ENCODE results near the gene FLYWCH2.

FLYWCH2 gene

DNA sequence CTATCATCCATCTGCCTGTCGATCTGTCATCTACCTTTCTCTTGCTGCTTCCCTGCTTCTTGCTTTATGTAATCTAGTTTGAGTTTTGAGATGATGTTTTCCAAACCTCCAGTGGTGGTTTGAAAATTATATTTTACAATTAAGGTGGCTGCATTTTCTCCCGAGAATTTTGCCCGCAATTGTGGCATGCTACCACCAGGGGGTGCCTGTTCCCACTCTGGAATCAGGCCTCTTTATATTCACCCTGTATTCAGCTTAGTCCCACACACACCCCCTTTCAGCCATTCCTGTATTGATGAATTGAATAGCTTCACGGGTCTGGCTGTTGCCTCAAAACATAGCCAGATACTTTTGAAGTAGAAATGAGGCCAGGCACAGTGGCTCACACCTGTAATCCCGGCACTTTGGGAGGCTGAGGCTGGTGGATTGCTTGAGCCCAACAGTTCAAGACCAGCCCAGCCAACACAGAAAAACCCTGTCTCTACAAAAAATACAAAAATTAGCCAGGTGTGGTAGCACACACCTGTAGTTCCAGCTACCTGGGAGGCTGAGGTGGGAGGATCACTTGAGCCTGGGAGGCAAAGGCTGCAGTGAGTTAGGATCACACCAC lies 28.2 kb upstream of the FLYWCH2 start:
- no peak for DNase-seq (ENCODE audit: low spot score)

GRCh38 chr16:2855536-2855935 lies 27.5 kb upstream of the FLYWCH2 start:
- no peak for DNase-seq (ENCODE audit: low spot score)

DNA sequence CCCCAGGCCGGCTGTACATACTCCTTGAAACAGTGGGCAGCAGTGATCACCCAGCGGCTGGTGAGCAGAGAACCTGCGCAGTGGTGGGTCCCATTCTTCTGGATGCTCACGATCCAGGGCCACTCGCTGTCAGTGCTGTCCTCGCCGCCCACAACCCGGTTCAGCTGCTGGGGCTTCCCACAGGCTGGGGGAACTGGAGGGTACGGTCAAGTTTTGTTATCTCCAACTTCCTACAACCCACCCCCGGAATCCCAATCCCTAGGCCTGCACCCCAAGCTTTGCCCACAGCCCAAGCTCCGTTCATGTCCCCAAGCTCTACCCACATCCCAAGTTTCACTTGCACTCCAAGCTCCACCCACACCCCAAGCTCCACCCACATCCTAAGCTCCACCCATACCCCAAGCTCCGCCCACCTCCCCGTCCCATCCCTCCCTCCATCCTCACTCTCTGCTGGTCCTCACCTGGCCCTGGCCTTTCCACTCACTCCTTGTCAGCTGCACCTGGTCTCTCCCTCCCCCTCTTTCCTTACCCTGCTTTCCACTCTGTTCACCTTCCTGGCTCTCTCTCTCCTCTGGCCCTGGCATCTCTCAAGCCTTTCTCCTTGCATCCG lies 26.8 kb upstream of the FLYWCH2 start:
- DNase-seq (ENCODE audit: low spot score): no peak

DNA sequence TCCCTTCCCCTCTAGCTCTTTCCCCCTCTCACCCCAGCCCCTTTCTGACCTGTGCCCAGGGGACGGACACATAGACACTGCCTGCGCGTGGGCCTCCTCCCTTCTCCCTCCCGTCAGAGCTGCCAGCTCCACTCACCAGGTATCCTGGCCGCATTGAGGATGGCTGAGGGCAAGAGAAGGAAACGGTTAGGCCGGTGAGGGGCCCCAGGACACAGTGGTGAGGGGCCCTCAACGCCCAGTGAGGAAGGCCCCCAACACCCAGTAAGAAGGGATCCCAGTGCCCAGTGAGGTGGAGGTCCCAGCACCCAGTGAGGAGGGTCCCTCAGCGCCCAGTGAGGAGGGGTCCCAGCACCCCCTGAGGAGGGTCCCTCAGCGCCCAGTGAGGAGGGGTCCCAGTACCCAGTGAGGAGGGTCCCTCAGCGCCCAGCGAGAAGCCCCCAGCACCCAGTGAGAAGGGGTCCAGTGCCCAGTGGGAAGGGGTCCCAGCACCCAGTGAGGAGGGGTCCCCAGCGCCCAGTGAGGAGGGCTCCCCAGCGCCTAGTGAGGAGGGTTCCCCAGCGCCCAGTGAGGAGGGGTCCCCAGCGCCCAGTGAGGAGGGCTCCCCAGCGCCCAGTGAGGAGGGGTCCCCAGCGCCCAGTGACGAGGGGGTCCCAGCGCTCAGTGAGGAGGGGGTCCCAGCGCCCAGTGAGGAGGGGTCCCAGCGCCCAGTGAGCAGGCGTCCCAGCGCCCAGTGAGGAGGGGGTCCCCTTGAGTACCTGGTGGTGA lies 26.1 kb upstream of the FLYWCH2 start:
- no peak for DNase-seq (ENCODE audit: low spot score)

GRCh38 chr16:2857451-2858244 lies 25.4 kb upstream of the FLYWCH2 start, which contains the start of gene PRSS22:
Gene PRSS22 (minus strand): TSS chr16:2858170. CDS start chr16:2858104, 66 bp downstream.
- DNase-seq (ENCODE audit: low spot score): no peak

GRCh38 chr16:2858245-2859025 lies 24.6 kb upstream of the FLYWCH2 start:
- DNase-seq (ENCODE audit: low spot score): no peak

DNA sequence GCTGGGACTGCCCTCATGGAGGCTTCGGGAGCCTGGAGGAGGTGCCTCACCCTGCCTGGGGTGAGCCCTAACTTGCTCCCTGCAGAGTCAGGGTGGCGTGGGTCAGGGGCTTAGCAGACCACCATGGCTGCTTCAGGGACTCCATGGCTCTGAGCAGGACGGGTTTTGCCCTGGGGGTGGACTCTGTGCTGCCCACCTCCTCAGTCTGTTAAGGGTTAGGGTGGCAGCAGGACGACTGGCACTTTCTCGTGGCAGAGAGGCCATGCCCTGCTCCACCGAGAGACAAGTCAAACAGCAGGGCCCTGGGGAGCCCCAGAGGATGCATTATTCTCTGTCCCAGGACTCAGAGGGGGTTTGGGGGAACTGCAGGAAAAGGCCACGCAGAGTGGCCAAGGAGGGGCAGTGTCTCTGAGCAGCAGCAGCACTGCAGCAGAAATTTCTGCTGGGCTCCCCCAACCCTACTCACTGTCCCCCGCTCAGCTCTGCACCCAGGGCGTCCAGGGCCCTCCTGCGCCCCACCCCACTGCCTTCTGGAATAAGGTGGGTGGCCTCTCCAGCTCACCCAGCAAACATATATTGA lies 23.2 kb upstream of the FLYWCH2 start:
- DNase-seq (ENCODE audit: low spot score): no peak

GRCh38 chr16:2860826-2861567 lies 22.0 kb upstream of the FLYWCH2 start:
- DNase-seq (ENCODE audit: low spot score): no peak

DNA sequence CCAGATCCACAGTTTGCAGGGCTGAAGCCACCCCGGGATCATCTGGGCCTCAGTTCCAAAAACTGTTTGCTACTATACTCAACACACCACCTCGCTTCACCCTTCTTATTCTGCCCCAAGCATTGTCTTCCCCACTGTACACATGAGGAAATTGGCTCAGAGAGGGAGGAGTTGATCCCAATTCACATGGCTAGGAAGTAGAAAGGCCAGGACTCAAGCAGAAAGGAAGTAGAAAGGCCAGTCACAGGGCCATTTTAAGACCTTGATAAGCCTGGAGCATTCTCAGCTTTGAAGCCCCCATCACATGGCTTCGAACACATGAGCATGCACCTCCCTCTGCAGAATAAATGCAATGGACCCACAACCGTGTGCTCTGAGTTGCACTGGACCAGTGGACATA lies 17.4 kb upstream of the FLYWCH2 start:
- DNase-seq (ENCODE audit: low spot score): no peak

DNA sequence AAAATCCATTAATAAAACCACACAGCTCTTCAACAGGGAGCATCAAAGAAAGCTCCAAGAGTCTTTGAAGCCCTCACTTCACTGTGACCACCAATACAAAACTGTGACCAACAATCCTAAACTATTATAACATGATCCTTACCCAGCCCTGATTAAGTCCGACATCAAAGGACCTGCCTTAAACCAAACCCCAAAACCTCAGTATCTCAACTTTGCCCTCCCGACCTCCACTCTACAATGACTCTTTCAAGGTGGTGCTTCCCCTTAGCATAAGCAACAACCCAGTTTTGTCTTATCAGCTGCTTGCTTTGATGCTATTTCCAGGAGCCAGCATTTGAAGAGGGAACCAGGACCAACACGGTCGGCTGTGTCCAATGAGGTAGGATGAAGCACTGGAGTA lies 16.6 kb upstream of the FLYWCH2 start:
- DNase-seq (ENCODE audit: low spot score): no peak

DNA sequence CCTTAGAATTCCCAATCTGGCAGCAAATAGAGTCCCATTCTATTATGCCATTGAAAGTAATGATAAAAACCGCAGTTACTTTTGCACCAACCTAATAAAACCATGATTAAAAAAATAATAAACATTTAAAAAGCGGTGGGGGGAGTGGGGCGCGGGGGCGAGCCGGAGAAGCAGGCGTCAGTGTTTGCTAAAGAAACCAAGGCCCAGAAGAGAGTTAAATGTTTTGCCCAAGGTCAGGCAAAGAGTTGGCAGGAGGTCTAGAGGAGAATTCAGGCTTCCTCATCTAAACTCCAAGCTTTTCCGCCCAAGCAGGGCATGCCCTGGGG lies 15.4 kb upstream of the FLYWCH2 start:
- DNase-seq (ENCODE audit: low spot score): no peak

GRCh38 chr16:2867987-2868789 lies 14.8 kb upstream of the FLYWCH2 start:
- peak; percentile 91 for DNase-seq (ENCODE audit: low spot score)

GRCh38 chr16:2871926-2872325 lies 11.1 kb upstream of the FLYWCH2 start:
- DNase-seq (ENCODE audit: low spot score): no peak

DNA sequence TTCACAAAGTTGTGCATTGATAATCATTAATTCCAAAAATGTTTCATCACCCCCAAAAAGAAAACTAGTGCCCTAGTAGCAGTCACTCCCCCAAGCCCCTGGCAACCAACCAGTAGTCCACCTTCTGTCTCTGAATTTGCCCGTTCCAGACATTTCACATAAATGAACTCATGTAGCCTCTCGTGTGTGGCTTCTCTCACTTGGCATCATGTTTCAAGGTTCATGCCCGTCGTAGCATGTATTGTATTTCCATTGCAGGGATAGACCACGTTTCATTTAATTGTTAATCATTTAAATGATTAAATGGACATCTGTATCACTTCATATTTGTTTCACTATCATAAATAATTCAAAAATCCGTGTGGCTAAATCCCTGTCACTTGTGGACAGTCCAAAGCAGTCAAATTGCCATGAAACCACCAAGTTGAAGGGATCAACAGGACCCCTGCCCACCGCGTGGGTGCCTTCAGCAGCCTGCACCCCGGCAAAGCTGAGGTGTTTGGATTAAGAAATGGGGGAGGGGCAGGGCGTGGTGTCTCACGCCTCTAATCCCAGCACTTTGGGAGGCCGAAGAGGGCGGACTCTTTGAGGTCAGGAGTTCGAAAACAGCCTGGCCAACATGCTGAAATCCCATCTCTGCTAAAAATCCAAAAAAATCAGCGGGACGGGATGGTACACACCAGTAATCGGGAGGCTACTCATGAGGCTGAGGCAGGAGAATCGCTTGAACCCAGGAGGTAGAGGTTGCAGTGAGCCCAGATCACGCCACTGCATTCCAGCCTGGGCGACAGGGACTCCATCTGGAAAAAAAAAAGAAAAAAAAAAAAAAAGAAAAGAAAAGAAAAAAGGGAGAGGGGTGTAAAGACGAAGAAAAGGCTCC lies 8.7 kb upstream of the FLYWCH2 start:
- DNase-seq (ENCODE audit: low spot score): no peak

- no peak for DNase-seq (ENCODE audit: low spot score)
Observed at GRCh38 chr16:2874912-2875362, 8.1 kb upstream of the FLYWCH2 start.

DNA sequence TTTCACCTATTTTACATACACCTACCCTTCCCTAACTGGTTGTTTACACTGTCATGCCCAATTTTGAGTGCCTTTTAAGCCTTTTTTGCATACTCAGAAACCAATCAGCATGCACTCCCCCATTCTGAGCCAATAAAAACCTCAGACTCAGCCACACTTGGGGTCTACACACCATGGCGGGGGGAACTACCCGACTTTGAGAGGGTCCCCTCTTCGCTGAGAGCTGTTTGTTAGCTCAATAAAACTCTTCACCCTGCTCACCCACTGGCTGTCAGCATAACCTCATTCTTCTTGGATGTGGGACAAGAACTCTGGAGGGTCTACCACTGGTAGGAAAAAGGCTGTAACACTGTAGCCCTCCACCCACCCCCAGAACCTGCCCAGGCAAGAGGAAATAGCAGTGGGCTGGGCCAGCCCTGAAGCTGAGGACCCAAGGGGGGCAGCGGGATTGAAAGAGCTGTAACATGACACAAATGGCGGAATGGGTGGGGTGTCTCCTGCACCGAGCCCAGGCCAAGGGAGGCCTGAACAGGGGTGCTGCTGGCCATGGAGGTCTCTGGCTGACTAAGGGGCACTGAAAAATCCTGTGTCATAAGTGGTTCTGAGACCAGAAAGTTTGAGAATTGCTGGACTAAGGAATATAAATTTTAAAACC lies 3.0 kb upstream of the FLYWCH2 start:
- no peak for DNase-seq (ENCODE audit: low spot score)

GRCh38 chr16:2881783-2882649 lies 999 bp upstream of the FLYWCH2 start:
- no peak for DNase-seq (ENCODE audit: low spot score)
